ENCODE measurements around the gene ACTL6A. TPM values are rescaled to one million over a fixed set of nuclear protein-coding genes. Genes with fewer than 3 reads are reported as not detected.

ACTL6A gene
- total and polyA plus RNA-seq, 2 donors: 64.2 to 113 TPM

DNA sequence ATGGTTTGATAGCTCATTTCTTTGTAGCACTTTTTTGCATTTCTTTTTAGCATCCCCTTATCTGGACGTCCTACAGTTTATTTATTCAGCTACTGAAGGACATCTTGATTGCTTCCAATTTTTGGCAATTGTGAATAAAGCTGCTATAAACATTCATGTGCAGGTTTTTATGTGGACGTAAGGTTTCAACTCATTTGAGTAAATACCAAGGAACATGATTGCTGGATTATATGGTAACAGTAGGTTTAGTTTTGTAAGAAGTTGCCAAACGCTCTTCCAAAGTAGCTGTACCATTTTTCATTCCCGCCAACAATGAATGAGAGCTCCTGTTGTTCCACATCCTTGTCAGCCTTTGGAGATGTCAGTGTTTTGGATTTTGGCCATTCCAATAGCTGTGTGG lies 29.5 kb upstream of the ACTL6A start:
- Histone ChIP-seq H3K36me3 (ENCODE audit: control insufficient read depth in 2 of 2, insufficient read depth in 2 of 2, low read length in 1 of 2) (no peaks in the 10 kb centered on the region), H3K27ac (ENCODE audit: low read depth in 1 of 2, low read length in 1 of 2) (no peak overlapping the region), H3K4me3 (ENCODE audit: low read length in 2 of 2) (no peak overlapping the region), H3K27me3 (ENCODE audit: control insufficient read depth in 2 of 2, insufficient read depth in 1 of 2, low read length in 1 of 2) (no peaks in the 10 kb centered on the region), H3K4me1 (ENCODE audit: control insufficient read depth in 2 of 2, insufficient read depth in 2 of 2, low read length in 2 of 2) (no peaks in the 10 kb centered on the region), H3K9me3 (ENCODE audit: control insufficient read depth in 2 of 2, insufficient read depth in 1 of 2, low read length in 1 of 2) (no peaks in the 10 kb centered on the region)
- no peak for DNase-seq (ENCODE audit: low read depth in 6 of 9, low spot score in 9 of 9)
- 98% methylated on average over 4 of the region's 4 CpGs for WGBS

GRCh38 chr3:179536256-179536655 lies 26.5 kb upstream of the ACTL6A start:
- no peak overlapping the region for H3K4me3 ChIP-seq (ENCODE audit: low read length in 2 of 2)
- H3K4me1 ChIP-seq (ENCODE audit: control insufficient read depth in 2 of 2, insufficient read depth in 2 of 2, low read length in 2 of 2): no peaks in the 10 kb centered on the region
- no peaks in the 10 kb centered on the region for H3K9me3 ChIP-seq (ENCODE audit: control insufficient read depth in 2 of 2, insufficient read depth in 1 of 2, low read length in 1 of 2)
- no peaks in the 10 kb centered on the region for H3K36me3 ChIP-seq (ENCODE audit: control insufficient read depth in 2 of 2, insufficient read depth in 2 of 2, low read length in 1 of 2)
- DNase-seq (ENCODE audit: low read depth in 6 of 9, low spot score in 9 of 9): no peak
- H3K27ac ChIP-seq (ENCODE audit: low read depth in 1 of 2, low read length in 1 of 2): no peak overlapping the region
- no peaks in the 10 kb centered on the region for H3K27me3 ChIP-seq (ENCODE audit: control insufficient read depth in 2 of 2, insufficient read depth in 1 of 2, low read length in 1 of 2)

DNA sequence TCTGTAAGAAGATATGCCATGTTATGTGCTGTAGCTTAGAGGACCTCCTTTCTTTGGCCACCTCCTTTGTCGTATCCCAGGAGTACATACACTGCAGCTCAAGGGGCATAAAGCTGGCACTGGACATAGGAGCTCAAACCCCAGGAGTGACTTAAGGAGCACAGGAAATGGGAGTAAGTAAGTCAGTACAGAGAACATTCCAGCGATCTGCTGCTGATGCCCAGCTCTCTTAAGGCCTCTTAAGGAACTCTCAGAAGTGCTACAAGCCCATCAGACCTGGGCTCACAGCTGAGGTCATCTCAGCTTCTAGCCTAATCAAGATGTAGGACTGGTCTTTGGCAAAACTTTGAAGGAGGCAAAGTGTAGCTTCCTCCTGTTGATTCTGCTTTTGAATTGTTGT lies 21.6 kb upstream of the ACTL6A start:
- Histone ChIP-seq H3K27ac (ENCODE audit: low read depth in 1 of 2, low read length in 1 of 2) (no peak overlapping the region), H3K36me3 (ENCODE audit: control insufficient read depth in 2 of 2, insufficient read depth in 2 of 2, low read length in 1 of 2) (no peaks in the 10 kb centered on the region), H3K9me3 (ENCODE audit: control insufficient read depth in 2 of 2, insufficient read depth in 1 of 2, low read length in 1 of 2) (no peaks in the 10 kb centered on the region), H3K4me3 (ENCODE audit: low read length in 2 of 2) (no peak overlapping the region), H3K4me1 (ENCODE audit: control insufficient read depth in 2 of 2, insufficient read depth in 2 of 2, low read length in 2 of 2) (no peaks in the 10 kb centered on the region), H3K27me3 (ENCODE audit: control insufficient read depth in 2 of 2, insufficient read depth in 1 of 2, low read length in 1 of 2) (no peaks in the 10 kb centered on the region)
- 92% methylated on average over 2 of the region's 2 CpGs for WGBS
- no peak for DNase-seq (ENCODE audit: low read depth in 6 of 9, low spot score in 9 of 9)

DNA sequence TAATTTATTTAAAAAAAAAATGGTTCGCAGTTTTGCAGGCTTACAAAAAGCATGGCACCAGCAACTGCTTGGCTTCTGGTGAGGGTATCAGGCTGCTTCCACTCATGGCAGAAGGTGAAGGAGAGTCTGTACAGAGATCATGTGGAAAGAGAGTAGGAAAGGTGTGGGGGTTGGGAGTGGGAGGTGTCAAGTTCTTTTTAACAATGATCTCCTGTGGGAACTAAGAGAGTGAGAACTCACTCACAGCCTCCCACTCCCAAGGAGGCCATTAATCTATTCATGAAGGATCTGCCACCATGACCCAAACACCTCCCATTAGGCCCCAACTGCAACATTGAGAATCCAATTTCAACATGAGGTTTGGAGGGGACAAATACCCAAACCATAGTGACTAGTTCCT lies 21.1 kb upstream of the ACTL6A start:
- DNase-seq (ENCODE audit: low read depth in 6 of 9, low spot score in 9 of 9): no peak
- WGBS: 100% methylated on average over 1 of the region's 1 CpG
- H3K36me3 ChIP-seq (ENCODE audit: control insufficient read depth in 2 of 2, insufficient read depth in 2 of 2, low read length in 1 of 2): no peaks in the 10 kb centered on the region
- H3K27ac ChIP-seq (ENCODE audit: low read depth in 1 of 2, low read length in 1 of 2): no peak overlapping the region
- no peaks in the 10 kb centered on the region for H3K9me3 ChIP-seq (ENCODE audit: control insufficient read depth in 2 of 2, insufficient read depth in 1 of 2, low read length in 1 of 2)
- no peak overlapping the region for H3K4me3 ChIP-seq (ENCODE audit: low read length in 2 of 2)
- H3K4me1 ChIP-seq (ENCODE audit: control insufficient read depth in 2 of 2, insufficient read depth in 2 of 2, low read length in 2 of 2): no peaks in the 10 kb centered on the region
- no peaks in the 10 kb centered on the region for H3K27me3 ChIP-seq (ENCODE audit: control insufficient read depth in 2 of 2, insufficient read depth in 1 of 2, low read length in 1 of 2)

DNA sequence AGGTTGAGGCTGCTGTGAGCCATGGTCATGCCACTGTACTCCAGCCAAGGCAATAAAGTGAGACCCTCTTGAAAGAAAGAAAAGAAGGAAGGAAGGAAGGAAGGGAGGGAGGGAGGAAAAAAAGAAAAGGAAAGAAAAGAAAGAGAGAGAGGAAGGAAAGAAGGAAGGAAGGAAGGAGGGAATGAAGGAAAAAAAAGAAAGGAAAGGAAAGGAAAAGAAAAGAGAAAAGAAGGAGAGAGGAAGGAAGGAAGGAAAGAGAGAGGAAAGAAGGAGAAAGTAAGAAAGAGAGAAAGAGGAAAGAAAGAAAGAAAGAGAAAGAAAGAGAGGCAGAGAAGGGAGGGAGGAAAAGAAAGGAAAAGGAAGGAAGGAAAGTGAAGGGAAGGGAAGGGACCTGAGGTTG lies 20.4 kb upstream of the ACTL6A start:
- no peak for DNase-seq (ENCODE audit: low read depth in 6 of 9, low spot score in 9 of 9)
- no peaks in the 10 kb centered on the region for H3K27me3 ChIP-seq (ENCODE audit: control insufficient read depth in 2 of 2, insufficient read depth in 1 of 2, low read length in 1 of 2)
- H3K36me3 ChIP-seq (ENCODE audit: control insufficient read depth in 2 of 2, insufficient read depth in 2 of 2, low read length in 1 of 2): no peaks in the 10 kb centered on the region
- H3K27ac ChIP-seq (ENCODE audit: low read depth in 1 of 2, low read length in 1 of 2): no peak overlapping the region
- no peaks in the 10 kb centered on the region for H3K9me3 ChIP-seq (ENCODE audit: control insufficient read depth in 2 of 2, insufficient read depth in 1 of 2, low read length in 1 of 2)
- no peaks in the 10 kb centered on the region for H3K4me1 ChIP-seq (ENCODE audit: control insufficient read depth in 2 of 2, insufficient read depth in 2 of 2, low read length in 2 of 2)
- no peak overlapping the region for H3K4me3 ChIP-seq (ENCODE audit: low read length in 2 of 2)

GRCh38 chr3:179544981-179545645 lies 17.6 kb upstream of the ACTL6A start:
- H3K27ac ChIP-seq (ENCODE audit: low read depth in 1 of 2, low read length in 1 of 2): no peak overlapping the region
- 98% methylated on average over 2 of the region's 2 CpGs for WGBS
- H3K4me3 ChIP-seq (ENCODE audit: low read length in 2 of 2): no peak overlapping the region
- H3K9me3 ChIP-seq (ENCODE audit: control insufficient read depth in 2 of 2, insufficient read depth in 1 of 2, low read length in 1 of 2): no peaks in the 10 kb centered on the region
- H3K36me3 ChIP-seq (ENCODE audit: control insufficient read depth in 2 of 2, insufficient read depth in 2 of 2, low read length in 1 of 2): no peaks in the 10 kb centered on the region
- DNase-seq (ENCODE audit: low read depth in 6 of 9, low spot score in 9 of 9): no peak
- no peaks in the 10 kb centered on the region for H3K4me1 ChIP-seq (ENCODE audit: control insufficient read depth in 2 of 2, insufficient read depth in 2 of 2, low read length in 2 of 2)
- H3K27me3 ChIP-seq (ENCODE audit: control insufficient read depth in 2 of 2, insufficient read depth in 1 of 2, low read length in 1 of 2): no peaks in the 10 kb centered on the region

- Histone ChIP-seq H3K36me3 (ENCODE audit: control insufficient read depth in 2 of 2, insufficient read depth in 2 of 2, low read length in 1 of 2) (no peaks in the 10 kb centered on the region), H3K4me1 (ENCODE audit: control insufficient read depth in 2 of 2, insufficient read depth in 2 of 2, low read length in 2 of 2) (no peaks in the 10 kb centered on the region), H3K9me3 (ENCODE audit: control insufficient read depth in 2 of 2, insufficient read depth in 1 of 2, low read length in 1 of 2) (no peaks in the 10 kb centered on the region), H3K4me3 (ENCODE audit: low read length in 2 of 2) (no peak overlapping the region), H3K27me3 (ENCODE audit: control insufficient read depth in 2 of 2, insufficient read depth in 1 of 2, low read length in 1 of 2) (no peaks in the 10 kb centered on the region), H3K27ac (ENCODE audit: low read depth in 1 of 2, low read length in 1 of 2) (no peak overlapping the region)
- WGBS: 36% methylated on average over 2 of the region's 2 CpGs
- no peak for DNase-seq (ENCODE audit: low read depth in 6 of 9, low spot score in 9 of 9)
These were observed 15.9 kb upstream of the ACTL6A start for GRCh38 chr3:179546814-179547241.

DNA sequence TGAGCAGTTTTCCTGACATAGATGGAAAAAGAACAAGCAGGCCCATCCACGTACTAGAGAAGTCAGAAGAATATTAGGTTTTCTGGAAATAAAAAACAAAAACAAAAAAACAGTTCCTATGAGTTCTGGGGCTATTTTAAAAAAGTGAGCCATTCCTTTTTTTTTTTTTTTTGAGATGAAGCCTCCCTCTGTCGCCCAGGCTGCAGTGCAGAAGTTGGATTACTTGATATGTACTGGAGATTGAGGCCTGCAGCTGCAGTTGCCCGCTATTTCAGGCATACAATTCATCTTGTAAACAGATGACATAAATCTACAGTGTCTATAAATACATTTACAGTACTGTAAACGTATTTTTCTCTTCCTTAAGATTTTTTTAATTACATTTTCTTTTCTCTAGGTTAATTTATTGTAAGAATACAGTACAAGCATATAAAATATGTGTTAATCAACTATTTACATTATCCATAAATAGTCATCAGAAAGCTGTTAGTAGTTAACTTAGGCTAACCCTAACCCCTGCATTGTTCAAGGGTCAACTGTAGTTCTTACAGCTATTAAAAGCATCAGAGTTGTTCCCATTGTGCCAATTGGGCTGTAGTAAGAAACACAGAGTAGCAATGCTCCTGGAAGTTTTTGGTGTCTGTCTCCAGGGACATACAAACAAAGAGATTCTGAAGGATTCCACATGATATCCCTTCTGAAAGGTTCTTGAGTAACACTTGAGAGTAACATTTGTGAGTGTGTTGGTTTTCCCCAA lies 11.2 kb upstream of the ACTL6A start:
- no peak for DNase-seq (ENCODE audit: low read depth in 6 of 9, low spot score in 9 of 9)
- Histone ChIP-seq H3K27ac (ENCODE audit: low read depth in 1 of 2, low read length in 1 of 2) (no peak overlapping the region), H3K9me3 (ENCODE audit: control insufficient read depth in 2 of 2, insufficient read depth in 1 of 2, low read length in 1 of 2) (no peaks in the 10 kb centered on the region), H3K36me3 (ENCODE audit: control insufficient read depth in 2 of 2, insufficient read depth in 2 of 2, low read length in 1 of 2) (no peaks in the 10 kb centered on the region), H3K27me3 (ENCODE audit: control insufficient read depth in 2 of 2, insufficient read depth in 1 of 2, low read length in 1 of 2) (no peaks in the 10 kb centered on the region), H3K4me1 (ENCODE audit: control insufficient read depth in 2 of 2, insufficient read depth in 2 of 2, low read length in 2 of 2) (no peaks in the 10 kb centered on the region), H3K4me3 (ENCODE audit: low read length in 2 of 2) (no peak overlapping the region)
- WGBS: 89% methylated on average over 4 of the region's 4 CpGs

DNA sequence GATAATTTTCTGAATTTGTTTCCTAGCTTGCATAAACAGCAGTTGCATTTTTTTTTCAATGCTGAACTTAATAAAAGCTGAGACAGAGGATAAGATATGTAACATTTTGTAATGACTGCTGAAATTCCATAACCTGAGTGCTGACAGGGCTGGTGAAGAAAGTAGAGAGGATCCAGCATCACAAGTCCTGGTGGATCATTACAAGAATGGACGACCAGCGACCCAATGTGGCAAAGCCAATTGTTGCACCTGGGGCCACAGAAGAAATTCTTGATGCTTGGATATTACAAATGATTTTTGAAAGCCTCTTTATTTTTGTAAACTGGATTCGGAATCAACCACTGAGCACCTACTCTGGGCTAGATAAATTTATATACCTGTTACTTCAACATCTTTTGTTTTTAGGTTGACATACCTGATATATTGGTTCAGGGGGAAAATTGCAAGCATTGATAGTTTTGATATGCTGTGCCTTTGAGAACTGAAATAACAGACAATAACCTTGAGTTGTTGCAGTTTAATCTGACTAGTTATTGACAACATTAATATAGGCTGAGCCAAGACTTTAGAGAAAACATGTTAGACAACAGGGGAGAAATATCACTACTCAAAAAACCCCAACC lies 3.9 kb upstream of the ACTL6A start:
- Histone ChIP-seq H3K4me3 (ENCODE audit: low read length in 2 of 2) (no peak overlapping the region), H3K9me3 (ENCODE audit: control insufficient read depth in 2 of 2, insufficient read depth in 1 of 2, low read length in 1 of 2) (no peaks in the 10 kb centered on the region), H3K27me3 (ENCODE audit: control insufficient read depth in 2 of 2, insufficient read depth in 1 of 2, low read length in 1 of 2) (no peaks in the 10 kb centered on the region), H3K4me1 (ENCODE audit: control insufficient read depth in 2 of 2, insufficient read depth in 2 of 2, low read length in 2 of 2) (peaks cover 3 to 4% of the 10 kb centered on the region in 2 donors), H3K27ac (ENCODE audit: low read depth in 1 of 2, low read length in 1 of 2) (no peak overlapping the region), H3K36me3 (ENCODE audit: control insufficient read depth in 2 of 2, insufficient read depth in 2 of 2, low read length in 1 of 2) (no peaks in the 10 kb centered on the region)
- peak in 7 of 9 donors; percentile 7 to 61 (median 21) for DNase-seq (ENCODE audit: low read depth in 6 of 9, low spot score in 9 of 9)
- 16% methylated on average over 3 of the region's 3 CpGs for WGBS
